Measurements from ENCODE around the gene TBC1D2.
A peak's percentile ranks its signal among the peaks of the same experiment; 100 is the strongest.
"Not testable (repeated sequence)": the region's sequence is repeated elsewhere in the genome, so short reads cannot be mapped to it uniquely, and the experiment has no call there.

Gene TBC1D2

DNA sequence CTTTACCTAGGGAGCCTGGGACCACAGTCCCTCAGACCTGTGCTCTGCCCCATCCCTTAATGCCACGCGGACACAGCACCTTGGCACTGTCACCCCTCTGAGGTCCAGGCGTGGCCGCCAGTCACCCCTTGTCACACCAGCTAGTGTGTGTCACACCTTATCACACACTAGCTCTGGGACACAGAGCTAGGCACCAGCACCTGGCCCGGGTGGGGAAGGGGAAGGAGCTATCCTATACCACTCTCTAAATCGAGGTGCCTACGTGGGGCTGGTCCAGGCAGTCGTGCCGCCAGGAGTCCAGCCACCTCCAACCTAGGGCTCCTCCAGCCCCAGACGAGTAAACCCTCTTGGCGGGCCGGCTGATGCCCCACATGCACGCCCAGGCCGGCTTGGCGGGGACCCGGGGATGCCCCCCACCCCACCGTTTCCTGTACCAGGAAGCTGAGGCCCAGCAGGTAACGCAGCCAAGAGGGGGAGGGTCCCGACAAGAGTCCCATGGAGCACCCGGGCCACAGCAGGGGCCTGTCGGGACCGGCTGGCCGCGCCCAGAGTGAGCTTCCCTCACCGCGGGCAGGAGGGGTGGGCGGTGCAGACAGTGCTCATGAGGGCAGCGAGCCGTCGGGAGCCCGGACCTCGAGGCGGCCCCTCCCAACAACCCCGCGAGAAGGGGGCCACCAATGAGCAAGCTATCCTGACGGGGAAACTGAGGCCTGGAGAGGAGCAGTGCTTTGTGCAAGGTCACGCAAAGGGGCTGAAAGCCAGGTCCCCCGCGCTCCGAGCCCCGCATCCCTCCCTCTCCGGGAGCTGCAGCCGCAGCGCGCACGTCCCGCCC lies 63.6 kb downstream of the TBC1D2 start:
- peak in 1 of 3 donors; percentile 10 for DNase-seq (ENCODE audit: low read depth in 3 of 3, low spot score in 1 of 3)

DNA sequence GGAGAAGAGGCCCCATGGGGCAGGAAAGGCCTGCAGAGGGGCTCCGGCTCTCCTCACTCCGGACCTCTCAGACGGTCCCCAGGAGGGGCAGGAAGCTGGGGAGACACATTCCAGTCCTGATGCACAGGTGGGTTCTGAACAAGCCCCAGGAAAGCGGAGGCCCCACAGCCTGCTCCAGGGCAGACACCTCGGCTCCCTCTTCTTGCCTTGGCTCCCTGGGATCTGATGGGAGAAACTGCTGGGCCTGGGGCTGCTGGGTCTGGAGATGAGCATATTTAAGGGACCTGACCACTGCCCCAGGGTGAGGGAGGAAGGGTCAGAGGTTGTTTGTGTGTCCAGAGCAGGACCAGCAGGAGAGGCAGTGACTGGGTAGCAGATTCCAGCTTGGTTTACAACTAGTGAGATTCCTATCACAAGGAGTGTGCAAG lies 64.3 kb downstream of the TBC1D2 start:
- no peak for DNase-seq (ENCODE audit: low read depth in 3 of 3, low spot score in 1 of 3)

DNA sequence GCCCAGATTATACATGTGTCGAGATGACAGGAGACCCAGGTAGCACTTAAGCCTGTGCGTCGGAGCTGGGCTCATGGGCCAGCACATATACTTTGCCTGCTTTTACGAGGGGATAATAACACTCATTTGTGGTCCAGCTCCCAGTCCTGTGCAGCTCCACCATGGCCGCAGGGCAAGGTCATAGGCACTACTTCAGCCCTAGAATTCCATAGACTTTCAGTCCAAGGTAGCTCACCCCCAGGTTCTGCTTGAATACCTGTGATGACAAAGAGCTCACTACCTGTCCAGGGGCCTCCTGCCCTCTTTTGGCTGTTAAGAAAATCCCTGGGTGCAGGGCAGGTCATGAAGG lies 64.7 kb downstream of the TBC1D2 start:
- DNase-seq (ENCODE audit: low read depth in 3 of 3, low spot score in 1 of 3) = no peak

DNA sequence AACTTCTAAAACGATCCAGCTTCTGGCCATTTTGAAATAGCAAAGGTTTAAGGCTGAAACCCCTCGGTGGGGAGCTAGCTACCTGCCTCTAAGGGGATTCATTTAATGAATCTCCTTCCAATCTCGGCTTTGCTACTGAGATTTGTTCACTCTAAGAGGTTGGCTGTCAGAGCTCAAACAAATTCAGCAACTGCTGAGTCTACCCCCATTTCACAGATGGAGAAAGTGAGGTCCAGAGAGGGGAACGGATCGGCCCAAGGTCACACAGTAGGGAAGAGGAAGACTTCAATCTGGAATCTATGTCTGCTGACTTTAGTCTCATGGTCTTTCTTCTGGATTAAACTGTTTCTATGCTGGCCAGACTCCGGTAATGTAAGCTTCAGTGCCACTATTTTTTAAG lies 66.0 kb downstream of the TBC1D2 start:
- DNase-seq (ENCODE audit: low read depth in 3 of 3, low spot score in 1 of 3) = no peak

DNA sequence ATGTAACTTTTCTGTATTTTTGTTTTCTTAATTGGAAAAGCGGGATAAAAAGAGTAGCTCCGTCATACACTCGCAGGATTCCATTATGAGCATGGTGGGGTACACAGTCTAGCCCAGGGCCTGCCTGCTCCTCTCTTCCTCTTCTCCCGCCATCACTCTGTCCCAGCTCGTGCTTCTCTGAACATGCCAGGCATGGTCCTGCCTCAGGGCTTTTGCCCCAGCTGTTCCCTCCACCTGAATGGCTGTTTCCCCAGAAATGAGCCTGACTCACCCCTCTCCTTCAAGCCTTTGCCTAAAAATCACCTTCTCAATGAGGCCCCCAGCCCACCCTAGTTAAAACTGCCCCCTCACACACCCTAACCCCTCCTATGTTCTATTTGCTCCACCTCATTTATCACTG lies 67.5 kb downstream of the TBC1D2 start:
- DNase-seq (ENCODE audit: low read depth in 3 of 3, low spot score in 1 of 3) = no peak

DNA sequence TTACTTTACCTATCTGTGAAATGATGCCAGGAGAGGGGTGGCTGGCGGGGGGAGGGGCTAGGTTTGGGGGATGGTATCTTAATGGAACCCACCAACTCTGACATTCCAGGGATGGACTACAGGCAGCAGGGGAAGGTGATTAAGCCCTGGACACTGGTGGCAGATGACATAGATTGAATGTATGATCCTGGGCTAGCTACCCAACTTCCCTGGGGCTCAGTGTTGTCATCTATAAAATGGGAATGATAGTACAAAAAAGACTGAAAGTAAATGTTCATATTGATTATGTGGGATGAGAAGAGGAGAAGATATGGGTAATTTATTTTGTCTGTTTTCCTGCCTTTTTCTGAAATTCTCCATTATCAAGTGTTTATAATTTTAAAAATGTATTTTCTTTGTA lies 69.2 kb downstream of the TBC1D2 start:
- no peak for DNase-seq (ENCODE audit: low read depth in 3 of 3, low spot score in 1 of 3)

DNA sequence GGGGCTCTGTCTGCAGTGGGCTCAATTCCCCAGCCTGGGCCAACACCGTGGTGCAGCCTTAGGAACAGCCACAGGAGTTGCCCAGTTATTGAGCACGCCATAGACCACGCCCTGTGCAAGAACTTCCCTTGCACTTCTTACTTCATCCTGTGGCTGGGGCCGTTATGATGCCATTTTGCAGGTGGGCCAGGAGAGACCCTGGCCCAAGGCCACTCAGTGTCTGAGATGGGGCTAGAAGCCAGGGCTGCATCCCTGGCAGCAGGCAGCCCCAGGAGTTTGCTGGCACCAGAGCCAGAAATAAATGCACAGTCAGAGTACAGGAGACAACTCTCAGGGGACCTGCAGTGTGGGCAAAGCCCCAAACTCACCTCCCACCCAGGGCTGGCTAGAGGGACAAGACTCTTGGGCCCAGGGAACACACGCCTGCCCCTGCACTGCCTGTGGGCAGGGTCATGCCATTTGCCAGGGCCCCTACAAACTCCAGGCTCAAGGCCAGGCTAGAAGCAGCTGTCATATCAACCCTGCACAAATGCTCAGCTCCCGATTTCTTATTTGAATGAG lies 69.8 kb downstream of the TBC1D2 start:
- DNase-seq (ENCODE audit: low read depth in 3 of 3, low spot score in 1 of 3) = no peak

DNA sequence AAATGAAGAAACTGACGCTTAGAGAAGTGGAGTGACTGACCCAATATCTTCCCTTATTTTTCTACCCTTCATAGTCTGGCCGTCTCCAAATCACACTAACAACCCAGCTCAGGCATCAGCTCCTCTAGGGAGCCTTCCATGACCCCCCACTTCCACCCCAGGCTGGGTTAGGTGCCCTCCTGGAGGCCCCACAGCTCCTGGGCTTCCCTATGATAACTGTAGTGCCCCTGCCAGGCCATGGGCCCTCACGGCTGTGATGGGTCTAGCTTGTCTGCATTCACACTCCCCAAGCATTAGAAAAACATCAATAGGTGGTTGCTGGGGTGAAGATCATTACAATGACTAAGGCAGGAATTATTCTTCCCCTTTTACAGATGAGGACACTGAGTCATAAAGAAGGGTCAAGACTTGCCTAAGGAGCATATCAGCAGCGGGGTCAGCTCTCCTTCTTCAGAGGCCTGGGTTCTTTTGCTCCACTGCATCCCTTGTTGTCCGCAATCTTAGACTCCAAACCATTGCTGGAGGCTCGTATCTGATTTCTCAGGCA lies 70.4 kb downstream of the TBC1D2 start:
- no peak for DNase-seq (ENCODE audit: low read depth in 3 of 3, low spot score in 1 of 3)

DNA sequence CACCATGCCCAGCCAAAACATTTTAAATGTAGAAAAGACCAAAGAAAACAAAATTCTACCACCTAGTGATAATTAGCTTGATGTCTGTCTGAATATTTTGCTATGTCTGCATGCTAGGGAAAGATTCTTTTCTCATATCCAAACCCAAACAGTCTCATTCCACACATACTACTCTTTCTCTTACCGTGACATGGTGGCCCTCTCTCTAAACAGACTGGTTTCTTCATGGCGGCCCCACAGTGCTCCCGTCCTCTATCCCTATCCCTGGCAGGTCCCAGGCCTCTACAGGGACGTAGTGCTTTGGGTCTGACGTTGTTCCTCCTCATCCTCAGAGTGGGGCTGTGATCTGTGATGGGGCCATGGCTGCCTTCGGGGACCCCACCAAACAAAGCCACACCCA lies 71.1 kb downstream of the TBC1D2 start:
- no peak for DNase-seq (ENCODE audit: low read depth in 3 of 3, low spot score in 1 of 3)

DNA sequence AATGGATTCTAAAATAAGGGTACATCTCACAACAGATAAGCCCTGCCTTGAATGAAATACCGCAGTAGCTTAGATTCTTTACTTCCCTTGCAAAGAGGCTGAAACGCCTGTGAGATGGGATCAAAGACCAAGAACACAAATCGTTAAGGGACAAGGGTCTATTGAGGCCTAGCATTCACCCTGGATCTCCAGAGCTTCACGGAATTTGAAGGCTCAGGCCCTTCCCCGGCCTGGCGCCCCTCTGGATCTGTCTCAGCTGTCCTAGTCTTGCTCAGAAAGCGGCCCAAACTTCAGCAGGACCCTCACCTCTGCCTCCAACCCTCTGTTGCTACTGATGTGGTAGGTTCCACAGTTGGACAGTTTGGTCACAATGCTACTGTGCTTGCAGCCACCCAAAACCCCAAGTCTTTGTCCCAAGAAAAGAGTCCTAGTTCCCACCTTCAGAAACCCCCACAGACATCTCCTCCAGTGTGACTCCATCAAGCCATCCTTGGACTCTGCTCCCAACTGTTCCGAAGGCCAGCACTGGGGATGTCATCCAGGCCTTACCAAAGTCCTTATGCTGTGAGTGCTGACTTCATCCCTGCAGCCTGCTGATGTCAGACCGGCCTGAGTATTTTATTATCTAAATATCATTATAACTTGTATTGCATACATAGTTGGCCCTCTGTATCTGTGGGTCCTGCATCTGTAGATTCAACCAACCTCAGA lies 72.4 kb downstream of the TBC1D2 start:
- DNase-seq (ENCODE audit: low read depth in 3 of 3, low spot score in 1 of 3) = no peak

DNA sequence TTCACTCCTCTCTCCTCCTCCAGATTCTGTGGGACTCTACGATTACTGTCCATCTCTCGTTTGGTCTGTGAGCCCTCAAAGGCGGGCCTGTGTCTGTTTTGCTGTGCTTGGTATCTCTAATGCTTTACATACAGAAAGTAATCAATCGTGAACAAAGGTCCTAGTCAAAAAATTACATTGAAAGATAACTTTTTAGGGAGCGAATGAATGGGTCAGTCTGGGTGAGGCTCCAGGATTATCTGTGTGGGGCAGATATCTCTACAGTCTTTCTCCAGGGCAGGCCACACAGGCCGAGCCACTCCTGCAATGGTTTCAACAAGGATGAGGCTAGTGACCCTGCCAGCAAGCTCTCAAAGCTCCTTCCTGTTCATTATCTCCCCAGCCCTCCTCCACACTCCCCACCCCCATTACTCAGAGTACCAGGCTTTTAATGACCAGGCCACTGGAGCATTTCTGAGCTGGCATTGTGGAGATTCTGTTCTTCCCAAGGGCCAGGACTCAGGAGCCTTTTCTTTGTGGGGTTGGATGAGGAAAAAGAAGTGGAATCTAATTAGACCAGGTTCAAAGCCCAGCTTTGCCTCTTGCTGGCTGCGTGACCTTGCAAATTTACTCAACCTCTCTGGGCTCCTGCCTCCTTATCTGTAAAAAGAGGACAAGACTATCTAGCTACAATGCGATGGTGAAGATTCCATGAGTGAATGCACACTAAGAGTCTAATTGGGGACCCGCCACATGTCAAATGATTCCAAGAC lies 73.2 kb downstream of the TBC1D2 start:
- no peak for DNase-seq (ENCODE audit: low read depth in 3 of 3, low spot score in 1 of 3)

DNA sequence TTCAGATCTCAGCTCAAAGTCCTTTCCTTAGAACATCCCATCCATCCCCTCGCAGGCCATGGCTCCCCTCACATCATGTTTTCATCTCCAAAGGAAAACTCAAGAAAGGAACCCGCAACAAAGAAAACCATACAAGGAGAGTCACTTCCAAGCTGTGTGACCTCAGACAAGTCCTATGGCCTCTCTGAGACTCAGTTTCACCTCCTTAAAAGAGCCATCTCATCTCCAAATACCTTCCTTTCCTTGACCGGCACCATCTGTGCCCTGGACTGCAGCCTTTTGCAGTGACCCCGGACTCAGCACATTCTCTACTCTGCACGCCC lies 73.7 kb downstream of the TBC1D2 start:
- DNase-seq (ENCODE audit: low read depth in 3 of 3, low spot score in 1 of 3) = no peak

DNA sequence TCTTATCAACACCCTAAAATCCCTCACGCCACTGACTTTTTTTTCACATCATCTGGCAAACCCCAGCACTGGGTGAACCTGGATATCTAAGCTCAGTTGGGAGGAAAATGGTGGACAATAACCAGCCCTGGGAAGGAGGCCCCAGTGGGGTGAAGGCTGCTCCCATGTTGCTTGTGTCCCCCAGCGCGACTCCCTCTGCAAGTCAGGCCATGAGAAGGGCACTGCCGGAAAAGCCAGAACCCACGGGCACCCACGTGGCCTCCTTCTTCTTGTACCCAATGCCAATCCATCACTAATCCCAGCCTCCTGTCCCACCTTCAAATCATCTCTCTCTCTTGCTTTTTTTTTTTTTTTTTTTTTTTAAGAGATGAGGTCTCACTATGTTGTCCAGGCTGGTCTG lies 74.5 kb downstream of the TBC1D2 start:
- DNase-seq (ENCODE audit: low read depth in 3 of 3, low spot score in 1 of 3) = no peak

DNA sequence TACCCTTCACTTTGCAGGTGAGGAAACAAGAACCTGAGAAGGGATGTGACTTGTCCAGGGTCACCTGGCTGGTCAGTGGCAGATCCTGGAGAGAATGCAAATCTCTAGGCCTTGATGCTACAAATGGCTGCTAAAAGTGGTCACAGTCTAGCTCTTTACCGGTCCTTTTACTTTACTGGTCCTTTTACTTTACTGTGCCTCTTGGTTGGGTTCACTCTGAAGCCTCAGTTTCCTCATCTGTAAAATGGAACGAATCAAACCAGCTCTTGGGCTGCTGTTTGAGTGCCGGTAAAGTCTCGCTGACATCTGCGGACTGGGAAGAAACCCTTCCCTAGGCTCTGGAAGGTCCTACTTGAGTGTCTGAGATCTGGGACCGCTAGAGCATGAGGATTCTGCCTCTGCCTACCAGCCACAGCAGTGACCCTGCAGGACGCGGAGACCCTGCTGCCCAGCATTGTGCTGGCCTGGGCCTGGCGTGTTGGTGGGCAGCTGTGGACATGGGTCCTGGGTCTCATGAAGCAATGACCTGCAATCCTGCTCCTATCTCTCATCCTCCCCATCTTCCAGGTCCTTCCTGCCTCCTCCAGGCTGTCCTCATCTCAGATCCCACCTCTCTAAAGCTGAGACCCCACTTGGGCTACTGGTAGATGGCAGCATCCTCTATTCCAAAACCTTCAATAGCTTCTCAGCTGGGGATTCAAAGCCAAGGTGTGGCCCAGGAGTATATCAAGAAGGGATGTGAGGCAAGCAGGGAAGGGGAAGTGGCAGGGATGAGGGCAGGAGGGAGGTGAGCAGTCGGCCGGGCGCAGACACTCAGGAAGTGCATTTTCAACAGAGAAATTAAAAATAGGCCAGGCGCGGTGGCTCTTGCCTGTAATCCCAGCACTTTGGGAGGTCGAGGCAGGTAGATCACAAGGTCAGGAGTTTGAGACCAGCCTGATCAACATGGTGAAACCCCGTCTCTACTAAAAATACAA lies 76.3 kb downstream of the TBC1D2 start:
- no peak for DNase-seq (ENCODE audit: low read depth in 3 of 3, low spot score in 1 of 3)

DNA sequence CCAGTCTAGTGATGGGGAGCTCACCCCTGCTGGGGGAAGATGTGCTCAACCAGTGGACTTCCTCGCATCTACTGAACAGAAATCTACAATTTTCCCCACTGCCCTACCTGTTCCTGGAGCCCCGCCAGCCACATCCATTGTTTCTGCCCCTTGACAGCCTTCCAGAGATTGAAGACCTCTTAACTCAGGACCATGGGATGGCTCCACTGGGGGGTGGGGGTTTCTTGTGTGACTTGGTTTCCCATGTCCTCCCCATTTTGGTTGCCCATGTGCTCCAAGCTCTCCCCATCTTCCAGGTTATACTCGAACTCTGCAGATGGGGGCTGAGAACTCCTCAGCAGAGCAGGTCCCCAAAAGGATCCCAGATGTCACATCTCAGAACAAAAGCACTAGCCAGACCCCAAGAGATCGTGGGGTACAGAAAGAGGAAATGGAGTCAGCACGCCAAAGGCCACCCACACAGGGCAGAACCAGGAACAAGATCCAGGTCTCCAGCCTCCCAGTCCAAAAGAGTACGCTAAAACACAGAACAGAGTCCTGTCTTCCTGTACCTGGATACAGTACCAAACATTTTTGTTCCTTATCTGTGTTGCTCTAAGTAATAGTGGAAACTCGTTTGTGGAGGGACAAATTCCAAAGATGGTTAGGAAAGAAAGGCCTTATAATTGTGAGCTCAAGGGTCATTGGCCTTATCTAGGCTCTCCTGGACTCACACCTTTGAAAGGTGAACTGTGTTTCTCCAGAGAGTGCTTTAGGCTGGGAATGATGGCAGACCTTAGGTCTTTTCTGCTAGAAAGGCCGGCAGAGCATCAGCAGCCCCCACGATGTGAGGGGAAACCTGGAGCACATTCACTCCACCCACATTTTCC lies 78.8 kb downstream of the TBC1D2 start:
- DNase-seq (ENCODE audit: low read depth in 3 of 3, low spot score in 1 of 3) = no peak

DNA sequence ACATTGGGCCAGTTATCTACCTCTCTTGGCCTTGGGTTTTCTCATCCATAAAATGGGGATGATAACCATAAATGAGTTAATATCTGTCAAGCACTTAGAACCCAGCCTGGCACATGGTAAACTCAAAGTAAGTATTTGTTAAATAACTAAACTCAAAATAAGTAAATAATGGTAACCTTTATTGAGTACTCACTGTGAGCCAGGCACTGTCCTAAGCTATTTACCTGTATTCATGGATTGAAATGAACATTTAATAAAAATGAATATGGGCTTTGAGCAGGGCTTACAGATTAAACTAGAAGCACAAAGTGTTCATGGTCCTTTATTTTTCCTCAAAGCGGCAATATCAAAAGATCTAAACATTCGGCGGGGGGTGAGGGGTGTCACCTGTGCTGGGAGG lies 79.7 kb downstream of the TBC1D2 start:
- no peak for DNase-seq (ENCODE audit: low read depth in 3 of 3, low spot score in 1 of 3)

DNA sequence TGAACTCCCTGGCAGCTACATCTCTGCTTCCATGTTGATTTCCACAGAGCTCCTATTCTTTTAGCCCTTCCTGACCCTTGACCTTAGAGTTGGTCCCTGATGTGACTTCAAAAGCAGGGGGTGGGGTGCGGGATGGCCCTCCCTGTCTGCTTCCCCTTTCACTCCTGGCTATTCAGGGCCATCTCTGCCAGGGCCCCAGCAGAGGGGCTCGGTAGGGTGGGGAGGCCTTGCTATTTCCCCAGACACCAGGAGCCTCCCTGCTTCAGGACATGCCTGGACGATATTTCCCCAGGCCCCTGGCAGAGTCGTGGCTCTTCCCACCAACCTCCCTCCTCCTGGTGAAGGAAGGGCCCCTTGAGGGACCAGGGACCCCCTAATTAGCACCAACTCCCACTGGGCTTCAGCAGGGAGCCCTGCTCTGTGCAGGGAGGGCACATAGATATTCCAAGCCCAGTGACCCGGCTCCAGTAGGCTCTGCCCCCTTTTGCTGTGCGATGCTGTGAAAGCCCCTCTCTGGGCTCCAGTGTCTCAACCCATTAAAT lies 80.3 kb downstream of the TBC1D2 start:
- no peak for DNase-seq (ENCODE audit: low read depth in 3 of 3, low spot score in 1 of 3)

DNA sequence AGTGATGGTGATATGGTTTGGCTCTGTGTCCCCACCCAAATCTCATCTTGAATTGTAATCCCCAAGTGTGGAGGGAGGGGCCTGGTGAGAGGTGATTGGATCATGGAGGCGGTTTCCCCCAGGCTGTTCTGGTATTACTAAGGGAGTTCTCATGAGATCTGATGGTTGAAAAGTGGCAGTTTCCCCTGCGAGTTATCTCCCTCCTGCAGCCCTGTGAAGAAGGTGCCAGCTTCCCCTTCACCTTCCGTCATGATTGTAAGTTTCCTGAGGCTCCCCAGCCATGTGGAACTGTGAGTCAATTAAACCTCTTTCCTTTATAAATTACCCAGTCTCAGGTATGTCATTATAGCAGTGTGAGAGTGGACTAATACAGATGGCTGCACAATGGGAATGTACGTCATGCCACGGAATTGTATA lies 80.9 kb downstream of the TBC1D2 start:
- DNase-seq (ENCODE audit: low read depth in 3 of 3, low spot score in 1 of 3) = not testable (repeated sequence)

DNA sequence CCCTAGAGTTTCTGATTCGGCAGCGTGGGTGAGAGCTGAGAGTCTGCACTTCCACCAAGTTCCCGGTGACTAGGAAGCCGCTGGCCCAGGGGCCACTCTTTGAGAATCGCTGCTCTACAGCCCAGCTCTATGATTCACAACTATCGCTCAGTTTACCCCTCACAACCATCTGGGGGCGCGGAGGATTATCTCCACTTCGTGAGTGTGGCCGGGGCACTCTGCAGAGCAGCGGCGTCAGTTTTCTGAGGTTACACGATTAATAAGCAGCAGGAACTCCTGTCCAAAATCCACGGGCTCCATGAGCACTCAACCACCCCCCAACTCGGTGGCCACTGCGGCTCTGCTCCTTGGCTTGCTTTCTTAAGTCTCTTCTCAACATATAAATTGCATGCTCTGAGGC lies 82.3 kb downstream of the TBC1D2 start:
- DNase-seq (ENCODE audit: low read depth in 3 of 3, low spot score in 1 of 3) = no peak

Measured in stimulated activated CD4-positive, alpha-beta T cell treated with anti-CD3 and anti-CD28 coated beads, TNF-alpha, amount 100 ng/mL, for 1 hour (primary cell).